Transverse colon (tissue), 4 donors: ENCODE data around the gene RAPGEF5. TPM values are rescaled to one million over a fixed set of nuclear protein-coding genes. Genes with fewer than 3 reads are reported as not detected.

Source experiments
- DNase-seq: peaks from one replicate; pipeline ENCODE4 v3.0.0-alpha.2; 2019
- H3K27ac ChIP-seq, 4 donors: fragments of 200-600 bp; sonication (generic); 2 replicates each; pipeline ENCODE4 v1.5.1; 2016 to 2018; ENCODE audit warnings: inconsistent platforms in 4 of 4
- H3K27me3 ChIP-seq: fragments of 200-600 bp; sonication (generic); 2 replicates; pipeline ENCODE4 v1.5.1; 2017; ENCODE audit warnings: inconsistent platforms
- H3K36me3 ChIP-seq, 4 donors: fragments of 200-600 bp; sonication (generic); 2 replicates each; pipeline ENCODE4 v1.5.1; 2017 to 2019; ENCODE audit warnings: inconsistent platforms in 4 of 4
- H3K4me1 ChIP-seq, 4 donors: fragments of 200-600 bp; sonication (generic); 2 replicates each; pipeline ENCODE4 v1.5.1; 2017 to 2020; ENCODE audit warnings: inconsistent platforms in 4 of 4
- H3K4me3 ChIP-seq, 4 donors: fragments of 200-600 bp; sonication (generic); 1 replicate in 1 of 4; 2 replicates in 3 of 4; pipeline versions ENCODE4 v1.5.1 to v1.6.1; 2017 to 2019; ENCODE audit warnings: inconsistent platforms in 4 of 4
- H3K9me3 ChIP-seq, 2 donors: fragments of 200-600 bp; sonication (generic); 2 replicates each; pipeline ENCODE4 v1.5.1; 2017 to 2019; ENCODE audit warnings: inconsistent platforms in 2 of 2
- EP300 ChIP-seq: sonication (generic); formaldehyde crosslinking; IDR thresholded peaks from one replicate; pipeline ENCODE4 v1.6.1; 2017; ENCODE audit warnings: antibody characterized with exemption, low read depth
- POLR2A ChIP-seq: fragments of 450-650 bp; IDR thresholded peaks from one replicate; pipeline ENCODE4 v1.6.1; 2016; ENCODE audit warnings: antibody characterized with exemption, mild to moderate bottlenecking, moderate library complexity
- POLR2AphosphoS5 ChIP-seq, 3 donors: sonication (generic); formaldehyde crosslinking; IDR thresholded peaks; one replicate each; pipeline ENCODE4 v1.6.1; 2016; ENCODE audit warnings: antibody characterized with exemption in 3 of 3
- WGBS, 2 donors: methylation state at CpG; one replicate each; pipeline ENCODE4 v1.1.5; 2018; ENCODE audit warnings: low coverage in 1 of 2; 5-methylcytosine and 5-hydroxymethylcytosine counted together
- in situ Hi-C, 4 donors: fragments of 200-750 bp; cut with MboI; loops; one replicate each; pipeline versions ENCODE4 v1.15.0 to v1.15.1; 2017; ENCODE audit warnings: low sequenced_read_pairs in 3 of 4, low pct_ligation_motif_present in 1 of 4, low pct_unique_long_range_greater_than_20kb in 1 of 4
- intact Hi-C: fragments of 100-400 bp; cut with DNase I; formaldehyde crosslinking; loops from one replicate; pipeline ENCODE4 v1.15.1; 2023; ENCODE audit warnings: low total_unique reads
- total RNA-seq, 4 donors: library from RNA; depleted of rRNA; stranded (reverse); fragments of >200 nt; gene quantifications; one replicate each; pipeline ENCODE4 v1.1.0, GENCODE V29; 2016
- TF ChIP-seq, protein P1 (sequence below), 5 experiments: fragments of 200-600 bp in 3 of 5; fragments of 450-650 bp in 2 of 5; sonication (generic) in 3 of 5; IDR thresholded peaks; 1 replicate in 2 of 5; 2 replicates in 3 of 5; pipeline ENCODE4 v1.5.1; 2016 to 2017; ENCODE audit warnings: antibody characterized with exemption in 5 of 5, inconsistent platforms in 3 of 5, mild to moderate bottlenecking in 2 of 5, moderate library complexity in 1 of 5

Gene RAPGEF5
- total RNA-seq, 4 donors from 2014 or later, result 82.3 to 112 (median 100) TPM

DNA sequence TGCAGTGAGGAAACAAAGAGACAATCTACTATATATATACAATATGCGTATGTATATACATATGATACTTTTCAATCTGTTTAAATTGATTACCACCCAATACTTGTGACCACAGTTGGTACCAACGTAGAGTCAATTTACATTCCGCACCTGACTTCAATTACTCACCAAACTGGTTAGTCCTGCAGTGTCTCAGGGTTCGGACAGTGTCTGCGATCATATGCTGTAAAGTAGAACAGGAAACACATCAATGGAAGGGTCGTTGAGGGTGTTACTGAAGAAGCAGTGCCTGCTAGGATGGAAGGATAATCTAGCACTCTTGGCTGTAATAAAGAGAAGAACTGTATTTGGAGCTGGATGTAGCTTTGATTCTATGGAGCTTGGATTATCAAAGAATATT, 231.5 kb downstream of the RAPGEF5 start:
- in situ Hi-C loops, result no loop called here

DNA sequence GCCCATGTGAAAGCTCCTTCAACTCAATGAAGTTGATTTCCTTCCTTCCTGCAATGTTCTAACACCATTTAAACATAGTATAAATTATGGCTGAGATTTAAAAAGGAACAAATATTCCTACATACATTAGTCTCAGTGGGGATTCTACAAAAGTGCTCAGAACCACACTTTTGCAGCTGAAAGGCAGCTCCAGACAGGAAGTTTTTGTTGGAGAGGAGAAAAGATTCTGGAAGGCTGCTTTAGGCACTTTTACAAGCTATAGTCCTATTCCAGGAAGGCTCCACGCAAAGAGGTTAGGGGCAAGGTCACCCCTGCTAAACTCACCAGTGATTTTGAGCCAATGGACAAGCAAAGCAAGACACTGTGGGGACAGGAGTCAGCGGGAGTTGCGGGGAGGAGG, 232.0 kb downstream of the RAPGEF5 start:
- in situ Hi-C loops, result no loop called here
- no peak for TF ChIP-seq POLR2A
- TF ChIP-seq, protein P1, sequence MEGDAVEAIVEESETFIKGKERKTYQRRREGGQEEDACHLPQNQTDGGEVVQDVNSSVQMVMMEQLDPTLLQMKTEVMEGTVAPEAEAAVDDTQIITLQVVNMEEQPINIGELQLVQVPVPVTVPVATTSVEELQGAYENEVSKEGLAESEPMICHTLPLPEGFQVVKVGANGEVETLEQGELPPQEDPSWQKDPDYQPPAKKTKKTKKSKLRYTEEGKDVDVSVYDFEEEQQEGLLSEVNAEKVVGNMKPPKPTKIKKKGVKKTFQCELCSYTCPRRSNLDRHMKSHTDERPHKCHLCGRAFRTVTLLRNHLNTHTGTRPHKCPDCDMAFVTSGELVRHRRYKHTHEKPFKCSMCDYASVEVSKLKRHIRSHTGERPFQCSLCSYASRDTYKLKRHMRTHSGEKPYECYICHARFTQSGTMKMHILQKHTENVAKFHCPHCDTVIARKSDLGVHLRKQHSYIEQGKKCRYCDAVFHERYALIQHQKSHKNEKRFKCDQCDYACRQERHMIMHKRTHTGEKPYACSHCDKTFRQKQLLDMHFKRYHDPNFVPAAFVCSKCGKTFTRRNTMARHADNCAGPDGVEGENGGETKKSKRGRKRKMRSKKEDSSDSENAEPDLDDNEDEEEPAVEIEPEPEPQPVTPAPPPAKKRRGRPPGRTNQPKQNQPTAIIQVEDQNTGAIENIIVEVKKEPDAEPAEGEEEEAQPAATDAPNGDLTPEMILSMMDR (IDR thresholded peaks at IDR 0.05), result no peak
- TF ChIP-seq EP300, result no peak
- no peak for TF ChIP-seq POLR2AphosphoS5 (IDR thresholded peaks at IDR 0.05)
- Histone ChIP-seq H3K27me3 (no peaks in the 10 kb centered on the region), H3K36me3 (no peaks in the 10 kb centered on the region), H3K4me1 (no peaks in the 10 kb centered on the region), H3K9me3 (no peaks in the 10 kb centered on the region), H3K27ac (no peak overlapping the region), H3K4me3 (no peak overlapping the region)
- no peak for DNase-seq
- intact Hi-C loops, result no loop called here
- WGBS, 2 donors, result 69 to 75% methylated on average over 2 to 3 of the region's 3 CpGs

More for the DNA sequence above, 231.5 kb downstream of the RAPGEF5 start:
- Histone ChIP-seq H3K27ac (no peak overlapping the region), H3K4me1 (no peaks in the 10 kb centered on the region), H3K9me3 (no peaks in the 10 kb centered on the region), H3K4me3 (no peak overlapping the region), H3K36me3 (no peaks in the 10 kb centered on the region), H3K27me3 (no peaks in the 10 kb centered on the region)
- WGBS, 2 donors, result 67 to 80% methylated on average over 6 of the region's 6 CpGs
- DNase-seq, result no peak
- TF ChIP-seq, protein P1 (IDR thresholded peaks at IDR 0.05), result no peak
- no peak for TF ChIP-seq POLR2A
- intact Hi-C loops, result no loop called here

DNA sequence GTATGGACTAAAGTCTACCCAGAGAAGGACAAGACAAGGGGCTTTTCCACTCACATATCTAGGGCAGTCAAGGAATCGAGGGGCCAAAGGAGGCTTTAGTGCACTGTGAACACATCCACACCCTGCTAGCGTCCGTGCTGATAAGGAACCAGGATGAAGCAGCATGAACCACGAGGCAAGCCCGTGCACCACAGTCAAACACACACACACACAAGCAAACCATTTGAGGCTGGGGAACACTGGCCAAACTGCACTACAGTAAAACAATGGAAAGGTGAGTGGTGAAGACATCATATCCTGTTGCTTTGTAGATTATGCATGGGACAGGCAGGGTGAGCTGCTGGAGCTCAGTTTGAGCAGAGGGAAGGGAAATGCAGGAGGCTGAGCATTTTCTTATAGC, 233.8 kb downstream of the RAPGEF5 start:
- no peak for DNase-seq

DNA sequence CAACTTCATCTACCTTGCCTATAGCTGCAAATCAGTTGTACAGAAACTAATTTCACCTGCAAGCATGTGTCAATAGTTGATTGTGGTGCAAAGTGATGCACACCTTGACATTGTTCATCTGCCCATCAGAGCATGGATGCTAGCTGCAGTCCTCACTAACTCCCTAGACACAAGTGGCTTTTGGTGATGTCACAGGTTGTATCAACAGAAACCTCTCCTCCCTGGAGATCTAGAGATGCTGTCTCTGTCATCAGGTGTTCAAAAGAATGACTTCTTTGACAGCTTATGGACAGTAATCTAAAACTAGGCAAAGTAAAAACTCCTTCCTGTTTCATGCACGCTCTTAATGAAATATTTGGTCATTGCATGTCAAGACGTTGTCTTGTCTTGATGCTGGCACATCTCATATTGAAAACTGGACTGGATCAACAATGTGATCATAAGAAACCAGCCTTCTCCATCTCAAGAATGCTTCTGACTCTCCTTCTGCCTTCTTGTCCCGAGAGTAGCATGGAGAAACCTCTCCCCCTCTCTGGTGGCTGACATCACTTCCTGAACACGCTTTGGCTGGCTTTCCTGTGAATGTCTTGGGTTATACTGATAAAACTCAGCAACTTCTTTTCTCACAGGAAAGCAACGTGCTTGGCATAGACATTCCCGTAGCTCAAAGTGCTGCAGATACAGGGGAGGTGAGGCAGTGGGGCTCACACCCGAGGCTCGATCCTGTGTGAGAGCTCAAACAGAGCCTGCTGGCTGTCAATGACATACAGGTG, 235.1 kb downstream of the RAPGEF5 start:
- DNase-seq, result no peak
- in situ Hi-C loops, result no loop called here
- no peak overlapping the region for H3K4me3 ChIP-seq
- intact Hi-C loops, result no loop called here
- TF ChIP-seq POLR2AphosphoS5 (IDR thresholded peaks at IDR 0.05), result no peak
- TF ChIP-seq, protein P1 (IDR thresholded peaks at IDR 0.05), result no peak
- no peaks in the 10 kb centered on the region for H3K9me3 ChIP-seq
- H3K36me3 ChIP-seq, result no peaks in the 10 kb centered on the region
- no peak overlapping the region for H3K27ac ChIP-seq
- H3K27me3 ChIP-seq, result no peaks in the 10 kb centered on the region
- WGBS, 2 donors, result 60 to 95% methylated on average over 3 to 8 of the region's 8 CpGs
- no peaks in the 10 kb centered on the region for H3K4me1 ChIP-seq

More for the DNA sequence above, 233.8 kb downstream of the RAPGEF5 start:
- WGBS, 2 donors, result 20 to 57% methylated on average over 2 to 5 of the region's 5 CpGs
- H3K9me3 ChIP-seq, result no peaks in the 10 kb centered on the region
- TF ChIP-seq EP300 (no peak), POLR2A (no peak), POLR2AphosphoS5 (IDR thresholded peaks at IDR 0.05) (no peak)
- TF ChIP-seq, protein P1 (IDR thresholded peaks at IDR 0.05), result no peak
- in situ Hi-C loops, result no loop called here
- H3K36me3 ChIP-seq, result no peaks in the 10 kb centered on the region
- no peaks in the 10 kb centered on the region for H3K4me1 ChIP-seq
- no peaks in the 10 kb centered on the region for H3K27me3 ChIP-seq
- intact Hi-C loops, result no loop called here
- no peak overlapping the region for H3K4me3 ChIP-seq
- H3K27ac ChIP-seq, result no peak overlapping the region
